H9 (cell line): ENCODE data around the gene ARHGEF10L. TPM values are rescaled to one million over a fixed set of nuclear protein-coding genes. Genes with fewer than 3 reads are reported as not detected.
A peak's percentile ranks its signal among the peaks of the same experiment; 100 is the strongest.

Experiments used
- DNase-seq: peaks from one replicate; pipeline ENCODE4 v3.0.0-alpha.2; 2017
- H2AFZ ChIP-seq: one replicate; pipeline ENCODE4 v1.6.1; 2013; ENCODE audit warnings: mild to moderate bottlenecking, low read length, control low read depth, moderate library complexity
- H2AK5ac ChIP-seq: 2 replicates; pipeline ENCODE4 v1.6.1; 2013; ENCODE audit warnings: low read length, control low read depth, mixed read lengths; ENCODE audit not compliant: insufficient read length
- H2BK120ac ChIP-seq: one replicate; pipeline ENCODE4 v1.6.1; 2013; ENCODE audit warnings: low read depth, mild to moderate bottlenecking, low read length, control low read depth, inconsistent platforms; ENCODE audit not compliant: poor library complexity, severe bottlenecking
- H2BK12ac ChIP-seq: 2 replicates; pipeline ENCODE4 v1.6.1; 2013; ENCODE audit warnings: low read length, control low read depth, mixed read lengths, low read depth; ENCODE audit not compliant: insufficient read length
- H2BK15ac ChIP-seq: 2 replicates; pipeline ENCODE4 v1.6.1; 2013; ENCODE audit warnings: low read depth, low read length, control low read depth
- H2BK20ac ChIP-seq: one replicate; pipeline ENCODE4 v1.6.1; 2013; ENCODE audit warnings: low read depth, mild to moderate bottlenecking, low read length, control low read depth, inconsistent platforms; ENCODE audit not compliant: poor library complexity, severe bottlenecking
- H2BK5ac ChIP-seq: 2 replicates; pipeline ENCODE4 v1.6.1; 2013; ENCODE audit warnings: low read length, control low read depth, mixed read lengths; ENCODE audit not compliant: insufficient read length
- H3K14ac ChIP-seq: 2 replicates; pipeline ENCODE4 v1.6.1; 2013; ENCODE audit warnings: low read length, control low read depth; ENCODE audit not compliant: insufficient read depth
- H3K18ac ChIP-seq: 2 replicates; pipeline ENCODE4 v1.6.1; 2013; ENCODE audit warnings: low read depth, mild to moderate bottlenecking, mixed read lengths, low read length, control low read depth; ENCODE audit not compliant: insufficient read length
- H3K23ac ChIP-seq: 2 replicates; pipeline ENCODE4 v1.6.1; 2013; ENCODE audit warnings: low read length, control low read depth, mixed read lengths, low read depth; ENCODE audit not compliant: insufficient read length
- H3K23me2 ChIP-seq: 2 replicates; pipeline ENCODE4 v1.6.1; 2013; ENCODE audit warnings: low read depth, mild to moderate bottlenecking, mixed read lengths, low read length, control low read depth; ENCODE audit not compliant: insufficient read length, poor library complexity, severe bottlenecking
- H3K27ac ChIP-seq: 2 replicates; pipeline ENCODE4 v1.5.1; 2013; ENCODE audit warnings: low read length, control low read depth, mixed read lengths, low read depth; ENCODE audit not compliant: insufficient read length
- H3K27me3 ChIP-seq: 2 replicates; pipeline ENCODE4 v1.6.1; 2013; ENCODE audit warnings: low read length, control low read depth, inconsistent platforms; ENCODE audit not compliant: insufficient read depth
- H3K4ac ChIP-seq: 2 replicates; pipeline ENCODE4 v1.6.1; 2013; ENCODE audit warnings: low read depth, mild to moderate bottlenecking, control low read depth, inconsistent platforms, low read length, moderate library complexity
- H3K4me1 ChIP-seq: 2 replicates; pipeline ENCODE4 v1.6.1; 2013; ENCODE audit warnings: low read length, control low read depth, inconsistent platforms; ENCODE audit not compliant: insufficient read depth
- H3K4me2 ChIP-seq: 2 replicates; pipeline ENCODE4 v1.6.1; 2013; ENCODE audit warnings: low read length, control low read depth, mixed read lengths; ENCODE audit not compliant: insufficient read length, insufficient read depth
- H3K56ac ChIP-seq: 2 replicates; pipeline ENCODE4 v1.6.1; 2013; ENCODE audit warnings: low read depth, mild to moderate bottlenecking, mixed read lengths, low read length, control low read depth; ENCODE audit not compliant: insufficient read length
- H3K79me1 ChIP-seq: 2 replicates; pipeline ENCODE4 v1.6.1; 2013; ENCODE audit warnings: low read depth, mild to moderate bottlenecking, moderate library complexity, low read length, control low read depth, inconsistent platforms; ENCODE audit not compliant: insufficient read depth, poor library complexity, severe bottlenecking
- H3K79me2 ChIP-seq: 2 replicates; pipeline ENCODE4 v1.6.1; 2013; ENCODE audit warnings: low read length, control low read depth, inconsistent platforms; ENCODE audit not compliant: insufficient read depth
- H3K9ac ChIP-seq: 2 replicates; pipeline ENCODE4 v1.6.1; 2013; ENCODE audit warnings: low read length, control low read depth, mixed read lengths; ENCODE audit not compliant: insufficient read length; ENCODE audit errors: extremely low read depth
- H3K9me3 ChIP-seq: one replicate; pipeline ENCODE4 v1.6.1; 2013; ENCODE audit warnings: low read depth, low read length, inconsistent platforms; ENCODE audit not compliant: control insufficient read depth
- H3T11ph ChIP-seq: one replicate; pipeline ENCODE4 v1.6.1; 2013; ENCODE audit warnings: mild to moderate bottlenecking, low read length, control low read depth, inconsistent platforms
- H4K20me1 ChIP-seq: one replicate; pipeline ENCODE4 v1.6.1; 2013; ENCODE audit not compliant: control insufficient read depth, insufficient read length, insufficient read depth
- H4K5ac ChIP-seq: 2 replicates; pipeline ENCODE4 v1.6.1; 2013; ENCODE audit warnings: low read depth, mild to moderate bottlenecking, mixed read lengths, low read length, control low read depth; ENCODE audit not compliant: insufficient read length
- H4K8ac ChIP-seq: replicated peaks from 2 replicates; pipeline ENCODE4 v1.6.1; 2013; ENCODE audit warnings: low read length, control low read depth, mixed read lengths, low read depth; ENCODE audit not compliant: insufficient read length
- H4K91ac ChIP-seq: 2 replicates; pipeline ENCODE4 v1.6.1; 2013; ENCODE audit warnings: low read depth, mild to moderate bottlenecking, moderate library complexity, mixed read lengths, low read length, control low read depth; ENCODE audit not compliant: insufficient read length
- H3K27ac Mint-ChIP-seq, 3 experiments: 2 replicates in 2 of 3; 3 replicates in 1 of 3; pipeline ENCODE4 v1.8.0; 2020 to 2021; ENCODE audit warnings: mixed read lengths in 3 of 3, mild to moderate bottlenecking in 1 of 3, moderate library complexity in 1 of 3
- H3K27me3 Mint-ChIP-seq: 2 replicates; pipeline ENCODE4 v1.8.0; 2021; ENCODE audit warnings: low read depth, mild to moderate bottlenecking, moderate library complexity, mixed read lengths
- H3K36me3 Mint-ChIP-seq, 3 experiments: 2 replicates in 2 of 3; 3 replicates in 1 of 3; pipeline ENCODE4 v1.8.0; 2020 to 2021; ENCODE audit warnings: low read depth in 3 of 3, mixed read lengths in 3 of 3; ENCODE audit not compliant: insufficient read depth in 1 of 3
- H3K4me1 Mint-ChIP-seq, 2 experiments: 2 replicates each; pipeline ENCODE4 v1.8.0; 2020; ENCODE audit warnings: mixed read lengths in 2 of 2
- H3K4me3 Mint-ChIP-seq, 2 experiments: 2 replicates in 1 of 2; 3 replicates in 1 of 2; pipeline ENCODE4 v1.8.0; 2020 to 2021; ENCODE audit warnings: mild to moderate bottlenecking in 2 of 2, mixed read lengths in 2 of 2, moderate library complexity in 1 of 2
- H3K9me3 Mint-ChIP-seq, 2 experiments: 2 replicates in 1 of 2; 3 replicates in 1 of 2; pipeline ENCODE4 v1.8.0; 2020; ENCODE audit warnings: mild to moderate bottlenecking in 2 of 2, mixed read lengths in 2 of 2, moderate library complexity in 1 of 2
- CTCF ChIP-seq: fragments of 200-600 bp; sonication (generic); conservative IDR thresholded peaks from 3 replicates; pipeline ENCODE4 v1.8.0; 2021; ENCODE audit warnings: antibody characterized with exemption, mild to moderate bottlenecking
- WGBS: extraction: QIAGEN DNeasy Blood & Tissue Kit; methylation state at CpG from one replicate; pipeline ENCODE4 v1.1.7; 2013; ENCODE audit warnings: missing lambda C conversion rate, low lambda C conversion rate, mixed read lengths; ENCODE audit not compliant: insufficient read length; ENCODE audit errors: extremely low coverage; 5-methylcytosine and 5-hydroxymethylcytosine counted together
- total RNA-seq: library from RNA; stranded (reverse); gene quantifications from 2 replicates; pipeline ENCODE4 v1.2.1, GENCODE V29; 2021

The ARHGEF10L gene
- total RNA-seq, 1 experiment from 2014 or later, result 20.2 TPM

- Histone ChIP-seq H3T11ph (no peak overlapping the region), H3K18ac (no peak overlapping the region), H3K27ac (no peak overlapping the region), H4K91ac (no peak overlapping the region), H3K9ac (no peak overlapping the region), H3K4ac (no peak overlapping the region), H2BK15ac (no peak overlapping the region), H2AFZ (no peak overlapping the region), H2BK20ac (no peak overlapping the region), H4K5ac (no peak overlapping the region), H3K23ac (no peak overlapping the region), H4K20me1 (peaks cover 2% of the 10 kb centered on the region), H2AK5ac (no peak overlapping the region), H3K9me3 (no peaks in the 10 kb centered on the region), H2BK5ac (no peak overlapping the region), H3K27me3 (no peaks in the 10 kb centered on the region), H3K23me2 (no peaks in the 10 kb centered on the region), H3K79me1 (no peaks in the 10 kb centered on the region), H3K4me1 (peaks cover 12% of the 10 kb centered on the region; the same call in 1 of the 2 replicates), H2BK12ac (no peak overlapping the region), H2BK120ac (no peak overlapping the region), H3K14ac (no peak overlapping the region), H3K4me2 (no peak overlapping the region), H4K8ac (no peak overlapping the region), H3K56ac (no peak overlapping the region), H3K79me2 (peaks cover 15% of the 10 kb centered on the region; the same call in 1 of the 2 replicates)
- Mint-ChIP-seq H3K4me3 (peak overlapping the region; percentile 46 to 64; a peak in 3 of 5 replicates), H3K4me1 (peaks cover 63 to 79% of the 10 kb centered on the region in 2 experiments), H3K36me3 (no peaks in the 10 kb centered on the region), H3K9me3 (no peaks in the 10 kb centered on the region), H3K27ac (peak overlapping the region; percentile 84 to 96 (median 90); a peak in 5 of 7 replicates), H3K27me3 (no peaks in the 10 kb centered on the region; the same call in 1 of the 2 replicates)
- DNase-seq, result no peak
- WGBS, result no CpG with 5 or more reads among the region's 10 CpGs
- TF ChIP-seq CTCF, result no peak
These were observed 34.1 kb downstream of the ARHGEF10L start for GRCh38 chr1:17573518-17574041.
